ENCODE measurements around the gene ATG13. TPM values are rescaled to one million over a fixed set of nuclear protein-coding genes. Genes with fewer than 3 reads are reported as not detected.
"Not testable (repeated sequence)": the region's sequence is repeated elsewhere in the genome, so short reads cannot be mapped to it uniquely, and the experiment has no call there.

Gene ATG13
- total and polyA plus RNA-seq, 11 donors = 26.7 to 74.8 (median 48.7) TPM

DNA sequence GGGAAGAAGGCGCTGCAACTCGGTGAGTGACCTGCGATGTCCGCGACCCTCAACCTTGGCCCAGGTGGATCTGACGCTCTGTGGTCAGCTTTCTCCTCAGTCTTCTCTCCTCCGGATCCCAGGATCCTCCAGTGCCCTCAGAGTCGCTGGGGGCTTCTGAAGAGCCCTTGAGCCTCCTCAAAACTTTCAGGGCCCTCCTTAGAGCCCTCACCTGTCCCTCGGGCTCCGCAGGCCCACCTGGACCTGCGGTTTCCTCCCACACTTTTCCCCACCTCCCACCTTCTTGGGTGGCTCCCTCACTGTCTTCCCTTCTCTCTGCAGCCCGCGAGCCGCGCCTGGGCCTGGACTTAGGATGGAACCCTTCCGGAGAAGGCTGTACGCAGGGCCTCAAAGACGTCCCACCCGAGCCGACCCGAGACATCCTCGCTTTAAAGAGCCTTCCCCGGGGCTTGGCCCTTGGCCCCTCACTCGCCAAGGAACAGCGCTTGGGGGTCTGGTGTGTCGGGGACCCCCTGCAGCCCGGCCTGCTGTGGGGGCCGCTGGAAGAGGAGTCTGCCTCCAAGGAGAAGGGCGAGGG is 83.8 kb downstream of the ATG13 start:
- DNase-seq (no peak), ATAC-seq (no peak)
- H3K27me3 ChIP-seq = no peaks in the 10 kb centered on the region
- TF ChIP-seq, protein P1, sequence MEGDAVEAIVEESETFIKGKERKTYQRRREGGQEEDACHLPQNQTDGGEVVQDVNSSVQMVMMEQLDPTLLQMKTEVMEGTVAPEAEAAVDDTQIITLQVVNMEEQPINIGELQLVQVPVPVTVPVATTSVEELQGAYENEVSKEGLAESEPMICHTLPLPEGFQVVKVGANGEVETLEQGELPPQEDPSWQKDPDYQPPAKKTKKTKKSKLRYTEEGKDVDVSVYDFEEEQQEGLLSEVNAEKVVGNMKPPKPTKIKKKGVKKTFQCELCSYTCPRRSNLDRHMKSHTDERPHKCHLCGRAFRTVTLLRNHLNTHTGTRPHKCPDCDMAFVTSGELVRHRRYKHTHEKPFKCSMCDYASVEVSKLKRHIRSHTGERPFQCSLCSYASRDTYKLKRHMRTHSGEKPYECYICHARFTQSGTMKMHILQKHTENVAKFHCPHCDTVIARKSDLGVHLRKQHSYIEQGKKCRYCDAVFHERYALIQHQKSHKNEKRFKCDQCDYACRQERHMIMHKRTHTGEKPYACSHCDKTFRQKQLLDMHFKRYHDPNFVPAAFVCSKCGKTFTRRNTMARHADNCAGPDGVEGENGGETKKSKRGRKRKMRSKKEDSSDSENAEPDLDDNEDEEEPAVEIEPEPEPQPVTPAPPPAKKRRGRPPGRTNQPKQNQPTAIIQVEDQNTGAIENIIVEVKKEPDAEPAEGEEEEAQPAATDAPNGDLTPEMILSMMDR (IDR thresholded peaks at IDR 0.05) = no peak
- TF ChIP-seq POLR2A (IDR thresholded peaks at IDR 0.05) = no peak
- peaks cover 4 to 61% (median 50%) of the 10 kb centered on the region in 12 donors for H3K4me1 ChIP-seq
- 1 to 3% (median 1%) methylated on average over 29 of the region's 29 CpGs for WGBS, 4 donors
- peaks cover 3 to 51% (median 43%) of the 10 kb centered on the region in 9 donors for H3K36me3 ChIP-seq
- H3K9me3 ChIP-seq = no peaks in the 10 kb centered on the region
- H3K4me3 ChIP-seq = peak overlapping the region; percentile 68 to 100 (median 88)
- intact Hi-C loops (cut with DNase I) = loop anchor here in 3 of 10 donors (2.0 to 5.0 kb wide), 2 partner anchors 44 to 84 kb away; partner anchors contain the start of genes ATG13 (in 2 of the 3) and HARBI1 (in 2 of the 3)
- peak overlapping the region; percentile 87 to 100 (median 94) for H3K27ac ChIP-seq

DNA sequence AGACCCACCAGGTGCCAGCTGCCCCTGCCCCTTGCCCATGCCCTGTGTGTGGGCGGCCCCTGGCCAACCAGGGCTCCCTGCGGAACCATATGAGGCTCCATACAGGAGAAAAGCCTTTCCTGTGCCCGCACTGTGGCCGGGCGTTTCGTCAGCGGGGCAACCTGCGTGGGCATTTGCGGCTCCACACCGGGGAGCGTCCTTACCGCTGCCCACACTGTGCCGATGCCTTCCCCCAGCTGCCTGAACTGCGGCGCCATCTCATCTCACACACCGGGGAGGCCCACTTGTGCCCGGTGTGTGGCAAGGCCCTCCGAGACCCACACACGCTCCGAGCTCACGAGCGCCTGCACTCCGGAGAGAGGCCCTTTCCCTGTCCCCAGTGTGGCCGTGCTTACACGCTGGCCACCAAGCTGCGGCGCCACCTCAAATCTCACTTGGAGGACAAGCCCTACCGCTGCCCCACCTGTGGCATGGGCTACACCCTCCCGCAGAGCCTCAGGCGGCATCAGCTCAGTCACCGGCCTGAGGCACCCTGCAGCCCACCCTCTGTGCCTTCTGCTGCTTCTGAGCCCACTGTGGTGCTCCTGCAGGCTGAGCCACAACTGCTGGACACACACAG is 87.8 kb downstream of the ATG13 start:
- Histone ChIP-seq H3K4me3 (no peak overlapping the region), H3K27ac (no peak overlapping the region), H3K27me3 (no peaks in the 10 kb centered on the region), H3K4me1 (peaks cover 0 to 24% (median 17%) of the 10 kb centered on the region in 12 donors), H3K36me3 (peaks cover 3 to 66% (median 57%) of the 10 kb centered on the region in 9 donors), H3K9me3 (no peaks in the 10 kb centered on the region)
- ATAC-seq = no peak
- 94 to 97% (median 96%) methylated on average over 26 to 31 of the region's 31 CpGs for WGBS, 4 donors
- TF ChIP-seq, protein P1 (IDR thresholded peaks at IDR 0.05) = no peak
- no peak for DNase-seq
- intact Hi-C loops (cut with DNase I) = no loop called here

DNA sequence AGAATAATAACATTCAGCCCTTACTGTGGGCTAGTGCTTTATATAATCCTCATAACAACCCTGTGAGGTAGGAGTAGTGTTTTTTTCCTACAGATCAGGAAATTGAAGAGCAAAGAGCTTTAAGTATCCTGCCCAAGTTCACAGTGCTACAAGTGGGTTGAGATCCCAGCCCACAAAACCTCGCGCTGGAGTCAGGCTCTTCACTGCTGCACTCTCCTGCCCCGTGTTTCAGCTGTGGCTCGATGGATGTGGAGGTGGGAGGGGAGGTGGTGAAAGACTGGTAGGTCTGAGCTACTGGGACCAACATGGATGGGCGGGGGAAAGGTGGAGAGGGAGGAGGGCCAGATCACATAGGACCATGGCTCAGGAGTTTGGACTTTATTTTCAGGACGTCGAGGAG is 89.5 kb downstream of the ATG13 start:
- Histone ChIP-seq H3K9me3 (no peaks in the 10 kb centered on the region), H3K27ac (no peak overlapping the region), H3K27me3 (no peaks in the 10 kb centered on the region), H3K4me3 (no peak overlapping the region), H3K36me3 (peaks cover 3 to 64% (median 57%) of the 10 kb centered on the region in 9 donors), H3K4me1 (peaks cover 0 to 35% (median 21%) of the 10 kb centered on the region in 12 donors)
- WGBS, 4 donors = 85 to 89% (median 87%) methylated on average over 7 of the region's 7 CpGs
- ATAC-seq = no peak
- intact Hi-C loops (cut with DNase I) = no loop called here
- TF ChIP-seq, protein P1 (IDR thresholded peaks at IDR 0.05) = no peak
- no peak for TF ChIP-seq POLR2A (IDR thresholded peaks at IDR 0.05)
- no peak for DNase-seq

DNA sequence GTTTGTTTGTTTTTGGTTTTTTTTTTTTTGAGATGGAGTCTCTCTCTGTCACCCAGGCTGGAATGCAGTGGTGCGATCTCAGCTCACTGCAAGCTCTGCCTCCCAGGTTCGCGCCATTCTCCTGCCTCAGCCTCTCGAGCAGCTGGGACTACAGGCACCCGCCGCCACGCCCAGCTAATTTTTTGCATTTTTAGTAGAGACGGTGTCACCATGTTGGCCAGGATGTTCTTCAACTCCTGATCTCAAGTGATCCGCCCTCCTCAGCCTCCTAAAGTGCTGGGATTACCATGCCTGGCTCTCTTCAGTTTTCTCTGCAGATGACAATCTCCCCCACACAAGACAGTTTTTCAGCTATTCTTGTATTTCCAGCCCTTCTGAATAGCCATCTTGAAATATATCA is 92.0 kb downstream of the ATG13 start:
- ATAC-seq; DNase-seq; intact Hi-C loops (cut with DNase I); H3K4me3 ChIP-seq; H3K27me3 ChIP-seq; H3K9me3 ChIP-seq: not testable (repeated sequence)
- H3K27ac ChIP-seq = peak overlapping the region in 2 of 12 donors; percentile 90 to 91
- peaks cover 3 to 39% (median 32%) of the 10 kb centered on the region in 9 donors for H3K36me3 ChIP-seq
- WGBS, 4 donors = 89 to 95% (median 94%) methylated on average over 9 of the region's 9 CpGs
- peaks cover 0 to 29% (median 16%) of the 10 kb centered on the region in 12 donors for H3K4me1 ChIP-seq

All from heart left ventricle (tissue), 16 donors.